NCI-H460 (cell line): ENCODE data around the gene LPIN3. TPM values are rescaled to one million over a fixed set of nuclear protein-coding genes. Genes with fewer than 3 reads are reported as not detected.
"Not testable (repeated sequence)": the region's sequence is repeated elsewhere in the genome, so short reads cannot be mapped to it uniquely, and the experiment has no call there.

ENCODE experiments used
- DNase-seq: peaks from one replicate; pipeline ENCODE4 v3.0.0-alpha.2; 2016; ENCODE audit warnings: low read depth; ENCODE audit errors: extremely low read depth
- polyA plus RNA-seq: library from polyadenylated mRNA; depleted of rRNA; stranded (reverse); fragments of >200 nt; gene quantifications from 2 replicates; pipeline ENCODE4 v1.2.3, GENCODE V29; 2014; cell fraction: nucleus; rRNA removed
- total RNA-seq: library from RNA; depleted of rRNA; stranded (reverse); fragments of >200 nt; shearing (Covaris generic); gene quantifications from 2 replicates; pipeline ENCODE4 v1.2.3, GENCODE V29; 2014; rRNA removed

LPIN3 gene
- total RNA-seq: 6.8 and 7.6 TPM in 2 replicates
- polyA plus RNA-seq: 116 and 132 TPM in 2 replicates

- peak; percentile 86 for DNase-seq
These were observed at the start of gene LPIN3 for GRCh38 chr20:41340327-41341055. TSS of gene LPIN3 (plus strand) at chr20:41340821. CDS start at chr20:41345804, 4,983 bp downstream.

GRCh38 chr20:41293269-41294037, 47.2 kb upstream of the LPIN3 start:
- no peak for DNase-seq

GRCh38 chr20:41299899-41300298, 40.7 kb upstream of the LPIN3 start:
- DNase-seq: no peak

GRCh38 chr20:41300383-41300782, 40.2 kb upstream of the LPIN3 start:
- DNase-seq: no peak

- DNase-seq: no peak
These were observed 39.7 kb upstream of the LPIN3 start for GRCh38 chr20:41300886-41301285.

- DNase-seq: no peak
These were observed 36.6 kb upstream of the LPIN3 start for GRCh38 chr20:41304002-41304401.

- DNase-seq: no peak
These were observed 36.1 kb upstream of the LPIN3 start for GRCh38 chr20:41304424-41305079.

- no peak for DNase-seq
These were observed 34.4 kb upstream of the LPIN3 start for GRCh38 chr20:41306061-41306727.

GRCh38 chr20:41307021-41307420, 33.6 kb upstream of the LPIN3 start:
- DNase-seq: no peak

- DNase-seq: no peak
These were observed 32.3 kb upstream of the LPIN3 start for GRCh38 chr20:41308290-41308711.

- DNase-seq: no peak
These were observed 31.8 kb upstream of the LPIN3 start for GRCh38 chr20:41308726-41309413.

- DNase-seq: no peak
These were observed 30.8 kb upstream of the LPIN3 start for GRCh38 chr20:41309817-41310216.

- not testable (repeated sequence) for DNase-seq
These were observed 28.6 kb upstream of the LPIN3 start for GRCh38 chr20:41312009-41312408.

GRCh38 chr20:41314386-41314785, 26.2 kb upstream of the LPIN3 start:
- no peak for DNase-seq

GRCh38 chr20:41316051-41316450, 24.6 kb upstream of the LPIN3 start:
- DNase-seq: no peak

GRCh38 chr20:41316602-41317545, 23.7 kb upstream of the LPIN3 start:
- DNase-seq: peak; percentile 41

- DNase-seq: peak; percentile 94
These were observed 22.9 kb upstream of the LPIN3 start, which contains the start of gene ZHX3 for GRCh38 chr20:41317546-41318270. TSS of gene ZHX3 (minus strand) at chr20:41317731. CDS start at chr20:41204916, 112,815 bp downstream.

GRCh38 chr20:41318271-41318649, 22.4 kb upstream of the LPIN3 start:
- DNase-seq: no peak
